ENCODE data around the gene IRX4.

IRX4 gene

DNA sequence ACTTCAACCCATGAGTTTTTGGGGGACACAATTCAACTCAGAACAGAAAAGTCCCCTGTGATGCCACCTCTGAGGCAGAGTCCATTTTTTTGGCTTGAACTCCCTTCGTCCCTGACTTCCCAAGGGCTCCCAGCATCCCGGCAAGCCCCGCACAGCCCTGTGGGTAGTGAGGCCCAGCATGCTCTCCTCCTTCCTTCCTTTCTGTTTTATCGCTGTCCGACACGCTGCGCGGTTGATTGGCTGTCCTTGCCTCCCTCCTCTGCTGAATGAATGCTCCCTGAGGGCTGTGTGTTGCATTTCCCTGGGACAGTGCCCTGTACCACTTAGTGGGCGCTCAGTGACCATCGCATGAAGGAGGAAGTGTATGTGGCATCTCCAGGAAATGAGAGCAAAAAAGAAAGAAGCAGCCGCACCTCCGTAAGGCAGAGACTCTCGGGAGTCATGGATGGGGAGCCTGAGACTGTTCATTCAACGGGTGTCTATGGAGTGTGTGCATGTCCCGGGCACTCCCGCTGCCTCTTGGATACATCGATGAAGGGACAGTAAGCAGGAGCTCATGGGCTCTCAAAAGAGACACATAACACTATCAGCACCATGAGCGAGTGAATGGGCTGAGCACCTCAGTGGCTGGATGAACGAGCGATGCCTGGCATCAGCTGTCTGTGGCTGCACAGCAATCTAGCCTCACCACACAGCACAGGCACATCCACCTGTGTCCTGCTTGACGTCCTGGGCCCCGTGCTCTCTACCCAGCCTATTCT, 10.1 kb upstream of the IRX4 start:
- in situ Hi-C loops (cut with MboI; ENCODE audit: low sequenced_read_pairs), result no loop called here

DNA sequence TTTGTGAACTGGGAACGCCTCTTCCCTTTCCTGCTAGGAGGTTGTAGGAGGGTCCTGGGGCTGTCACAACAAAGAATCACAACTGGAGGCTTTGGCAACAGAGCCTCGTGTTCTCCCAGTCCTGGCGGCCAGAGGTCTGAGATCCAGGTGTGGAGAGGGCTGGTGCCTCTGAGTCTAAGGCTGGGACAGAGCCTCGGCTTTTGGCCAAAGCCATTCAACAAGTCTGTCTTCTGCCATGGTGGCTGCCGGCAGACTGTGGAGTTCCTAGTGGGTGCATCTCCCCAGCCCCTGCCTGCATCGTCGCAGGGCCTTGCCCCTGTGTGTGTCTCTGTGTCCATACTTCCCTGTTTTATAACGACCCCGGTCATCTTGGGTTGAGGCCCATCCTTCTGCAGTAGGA, 9.5 kb upstream of the IRX4 start:
- in situ Hi-C loops (cut with MboI; ENCODE audit: low sequenced_read_pairs), result no loop called here

DNA sequence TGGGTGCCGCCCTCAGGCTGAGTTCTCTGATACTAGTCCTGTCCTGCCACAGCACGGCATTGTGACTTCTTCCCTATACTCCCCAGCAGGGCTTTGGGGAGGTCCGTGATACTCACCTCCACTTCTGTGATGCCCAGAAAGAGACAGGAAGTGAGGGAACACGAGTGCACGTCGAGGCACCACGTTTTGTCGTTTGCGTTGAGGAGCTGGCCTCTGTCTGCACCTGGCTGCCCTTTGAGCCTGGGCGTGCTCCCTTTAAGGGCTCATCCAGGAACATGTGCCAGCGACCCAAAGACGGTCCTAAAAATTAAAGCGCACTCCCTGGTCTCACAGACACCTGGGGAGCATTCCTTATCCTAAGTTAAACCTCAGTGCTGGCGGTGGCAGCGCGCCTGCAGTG, 8.7 kb upstream of the IRX4 start:
- in situ Hi-C loops (cut with MboI; ENCODE audit: low sequenced_read_pairs), result no loop called here

DNA sequence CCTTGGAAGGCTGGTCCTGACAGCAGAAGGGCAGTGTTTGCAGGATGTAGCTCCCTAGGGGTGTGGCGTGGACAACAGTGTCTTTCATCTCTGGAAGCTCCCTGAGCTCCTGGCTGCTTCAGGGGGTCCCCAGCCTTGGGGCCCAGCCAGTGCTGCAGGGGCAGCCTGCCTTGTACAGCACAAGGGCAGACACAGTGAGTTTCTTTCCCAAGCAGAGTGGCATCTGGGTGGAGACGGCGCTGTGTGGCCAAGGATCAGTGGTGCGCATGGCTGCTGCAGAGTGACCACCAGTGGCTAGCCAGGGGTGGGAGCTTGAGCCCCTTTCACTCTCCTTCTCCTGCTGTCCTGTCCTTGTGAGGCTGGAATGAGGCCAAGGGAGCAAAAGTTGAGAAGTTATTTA, 7.6 kb upstream of the IRX4 start:
- in situ Hi-C loops (cut with MboI; ENCODE audit: low sequenced_read_pairs), result no loop called here

DNA sequence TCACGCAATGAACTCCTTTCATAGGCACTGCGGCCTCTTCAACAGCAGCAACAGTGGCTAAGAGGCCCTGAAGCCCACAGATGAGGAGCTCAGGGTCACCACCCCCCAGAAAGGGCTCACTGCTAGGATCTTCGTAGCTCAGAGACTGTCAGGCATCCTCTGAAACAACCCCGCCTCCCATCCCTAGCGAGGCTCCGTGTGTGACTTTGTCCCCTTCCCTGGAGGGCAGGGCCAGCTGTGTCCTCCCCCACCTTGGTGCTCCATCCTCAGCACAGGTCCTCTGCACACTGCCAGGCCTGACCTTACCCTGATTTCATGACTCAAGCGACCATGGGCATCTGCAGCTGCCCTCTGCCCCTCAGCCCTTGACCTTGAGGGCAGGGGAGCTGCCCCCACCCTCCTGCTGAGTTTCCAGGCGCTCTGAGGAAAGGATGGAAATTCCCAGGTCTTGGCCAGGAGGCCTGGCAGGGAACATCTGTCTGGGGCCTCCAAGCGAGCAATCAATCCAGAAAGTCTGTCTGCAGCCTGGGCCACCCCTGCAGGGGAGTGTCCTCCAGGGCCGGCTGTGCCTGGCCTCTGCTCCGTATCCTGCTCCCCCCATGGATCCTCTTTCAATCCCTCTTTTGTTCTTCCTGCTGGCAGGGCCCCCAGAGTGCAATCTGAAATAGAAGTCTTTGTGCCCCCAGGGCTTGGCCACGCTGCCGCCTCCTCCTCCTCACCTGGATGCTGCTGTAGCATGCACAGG, 6.8 kb upstream of the IRX4 start:
- in situ Hi-C loops (cut with MboI; ENCODE audit: low sequenced_read_pairs), result no loop called here

DNA sequence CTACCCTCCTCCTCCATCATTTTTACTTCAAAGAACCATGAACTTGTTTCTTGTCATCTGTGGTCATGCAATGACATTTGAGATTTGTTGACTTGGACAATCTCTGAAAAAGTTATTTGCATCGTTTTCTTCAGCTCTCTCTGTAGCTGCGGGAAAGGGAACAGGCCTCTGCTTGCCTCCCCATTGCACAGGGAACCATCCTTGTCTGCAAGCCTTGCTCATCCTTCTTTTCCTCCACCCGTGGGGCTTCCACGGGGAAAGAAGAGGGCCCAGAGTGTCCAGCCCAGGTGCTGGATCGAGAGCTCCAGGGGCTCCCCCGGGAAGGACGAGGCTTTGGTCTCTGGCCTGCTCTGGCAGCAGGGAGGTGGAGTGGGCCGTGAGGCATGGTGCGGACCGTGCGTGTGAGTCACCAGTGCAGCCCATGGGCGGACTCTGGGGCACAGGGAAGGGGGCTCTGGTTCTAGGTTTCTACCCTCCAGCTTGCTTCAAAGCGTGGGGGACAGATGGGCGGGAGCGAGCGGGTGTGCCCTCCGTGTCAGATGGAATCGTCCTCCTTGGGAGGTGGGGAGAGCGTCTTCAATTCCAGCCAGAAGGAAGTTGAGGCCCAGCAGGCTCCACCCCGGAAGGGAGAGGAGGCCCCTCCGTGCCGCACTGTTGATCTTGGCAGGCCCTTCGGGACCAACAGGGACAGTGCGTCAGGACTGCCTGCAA, 6.0 kb upstream of the IRX4 start:
- in situ Hi-C loops (cut with MboI; ENCODE audit: low sequenced_read_pairs), result no loop called here

DNA sequence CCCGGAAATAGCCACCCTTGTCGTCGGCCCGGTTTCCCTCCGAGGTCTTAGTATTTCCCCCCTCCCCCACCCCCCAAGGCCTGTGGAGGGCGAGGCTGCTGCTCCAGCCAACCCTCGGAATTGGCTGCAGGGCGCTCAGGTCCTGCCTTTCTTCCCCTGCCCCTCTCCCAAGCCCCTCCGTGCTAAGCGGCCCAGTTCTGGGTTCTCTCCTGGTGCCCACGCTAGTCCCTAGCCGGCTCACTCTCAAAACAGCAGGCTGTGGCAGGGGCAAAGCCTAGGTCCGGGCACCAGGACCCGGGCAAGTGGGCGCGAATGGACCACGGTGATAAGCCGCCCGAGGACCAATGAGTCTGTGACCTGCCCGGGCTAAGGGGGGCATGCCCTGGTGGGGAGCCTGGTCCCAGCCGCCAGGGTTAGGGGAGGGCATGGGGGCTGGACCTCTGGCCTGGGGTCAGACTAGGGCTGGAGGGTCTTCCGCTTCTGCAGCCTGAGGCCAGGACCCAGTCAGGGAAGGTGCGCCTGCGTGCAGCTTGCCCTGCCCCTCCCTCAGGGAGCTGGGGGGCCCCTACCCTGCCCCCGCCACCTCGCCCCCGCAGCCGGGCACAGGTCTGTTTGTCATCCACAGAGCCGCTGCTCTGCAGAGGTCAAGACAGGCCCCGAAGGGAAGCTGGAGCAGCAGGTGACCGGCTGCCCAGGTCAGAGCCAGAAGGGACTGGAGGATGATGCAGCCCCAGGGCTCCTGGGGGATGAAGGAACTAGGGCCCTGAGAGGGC, 5.0 kb upstream of the IRX4 start:
- in situ Hi-C loops (cut with MboI; ENCODE audit: low sequenced_read_pairs), result no loop called here

DNA sequence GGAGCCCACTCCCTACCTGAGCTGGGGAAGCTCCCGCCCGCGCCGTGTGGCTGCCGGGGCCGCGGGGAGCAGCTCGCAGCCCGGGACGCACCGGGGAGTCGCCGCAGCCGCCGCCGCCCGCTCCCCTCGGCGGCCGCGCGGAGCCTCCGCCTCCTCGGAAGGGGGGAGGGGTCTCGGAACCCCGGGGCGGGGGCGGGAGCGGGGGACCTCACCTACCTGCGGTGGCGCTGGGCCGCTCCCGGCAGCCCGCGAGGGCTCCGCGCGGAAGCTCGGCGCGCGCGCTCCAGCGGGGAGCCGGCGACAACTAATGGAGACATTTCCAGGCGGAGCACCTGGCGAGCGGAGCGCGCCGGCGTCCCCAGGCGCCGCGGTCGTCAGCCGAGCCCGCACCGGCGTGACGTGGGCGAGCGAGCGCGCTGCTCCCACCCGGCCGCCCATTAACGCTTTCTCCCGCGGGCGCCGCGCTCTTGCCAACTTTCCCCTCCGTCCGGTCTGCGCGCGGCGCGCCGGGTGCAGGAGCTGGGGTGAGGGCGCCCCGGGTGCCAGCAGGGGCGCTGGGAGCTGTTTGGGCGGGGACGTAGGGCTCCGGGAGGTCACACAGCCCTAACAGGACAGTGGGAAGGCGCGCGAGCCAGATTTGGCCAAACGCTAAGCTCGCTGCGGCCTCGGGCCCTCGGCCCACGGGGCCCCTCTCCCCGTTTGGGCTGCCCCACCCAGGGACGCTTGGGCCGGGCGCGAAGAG, 4.3 kb upstream of the IRX4 start:
- in situ Hi-C loops (cut with MboI; ENCODE audit: low sequenced_read_pairs), result no loop called here

DNA sequence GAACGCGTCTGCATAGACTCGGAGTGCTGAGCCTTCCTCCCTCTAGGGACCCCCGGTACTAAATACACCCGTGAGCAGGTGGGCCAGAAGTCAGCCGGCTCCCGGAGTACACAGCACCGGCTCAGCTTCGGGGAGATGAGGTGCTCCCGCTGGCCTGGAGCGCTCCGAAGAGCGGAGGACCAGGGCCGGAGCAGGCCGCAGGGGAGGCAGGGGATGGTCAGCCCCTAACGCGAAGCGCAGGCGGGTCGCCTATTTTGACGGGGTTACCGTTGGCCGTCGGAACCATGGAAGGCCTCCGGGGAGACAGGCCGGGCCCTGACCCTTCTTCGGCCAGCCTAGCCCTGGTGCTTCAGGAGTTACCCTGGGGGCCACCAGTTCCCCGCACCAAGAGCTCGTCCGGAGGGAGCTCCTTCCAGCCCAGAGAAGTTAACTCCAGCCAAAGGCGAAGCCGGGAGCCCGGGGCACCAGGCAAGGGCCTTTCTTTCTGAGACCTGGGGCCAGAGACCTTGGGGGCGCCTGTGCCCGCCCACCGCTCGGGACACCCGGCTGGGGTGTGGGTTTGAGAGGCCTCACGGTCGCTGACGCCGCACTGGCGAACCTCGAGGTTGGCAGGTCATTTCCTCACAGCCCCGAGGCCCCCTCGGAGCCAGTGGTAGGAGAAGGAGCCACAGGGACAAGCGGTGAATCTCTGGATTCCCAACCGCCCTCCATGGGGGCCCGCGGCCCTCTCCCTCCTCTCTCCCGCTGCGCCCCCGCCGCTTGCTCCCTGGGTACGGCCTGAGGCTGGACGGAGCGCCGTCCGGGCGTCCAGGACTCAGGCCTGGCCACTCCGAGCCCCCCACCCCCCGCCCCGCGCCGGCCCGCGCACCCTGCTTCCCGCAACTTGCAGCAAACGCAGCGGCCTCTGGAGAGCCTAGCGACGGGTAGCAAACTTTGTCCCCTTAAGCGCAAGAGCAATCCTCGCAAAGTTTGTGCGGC, 3.4 kb upstream of the IRX4 start:
- in situ Hi-C loops (cut with MboI; ENCODE audit: low sequenced_read_pairs), result no loop called here

DNA sequence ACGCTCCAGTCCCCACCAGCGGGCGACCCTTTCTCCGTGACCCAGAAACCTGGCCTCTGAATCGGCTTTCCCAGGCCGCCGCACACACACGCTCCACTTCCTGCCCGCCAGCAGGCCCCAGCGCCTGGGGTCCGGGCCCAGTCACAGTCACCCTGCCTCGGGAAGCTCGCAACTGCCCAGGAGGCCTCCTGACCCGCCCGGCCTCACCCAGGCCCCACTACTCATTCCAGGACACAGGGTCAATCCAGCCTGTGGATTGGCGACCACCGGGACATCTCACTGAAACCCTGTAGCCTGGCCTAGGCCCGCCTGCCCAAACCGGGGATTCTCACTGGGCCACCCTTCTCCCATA, 2.7 kb upstream of the IRX4 start:
- in situ Hi-C loops (cut with MboI; ENCODE audit: low sequenced_read_pairs), result no loop called here

DNA sequence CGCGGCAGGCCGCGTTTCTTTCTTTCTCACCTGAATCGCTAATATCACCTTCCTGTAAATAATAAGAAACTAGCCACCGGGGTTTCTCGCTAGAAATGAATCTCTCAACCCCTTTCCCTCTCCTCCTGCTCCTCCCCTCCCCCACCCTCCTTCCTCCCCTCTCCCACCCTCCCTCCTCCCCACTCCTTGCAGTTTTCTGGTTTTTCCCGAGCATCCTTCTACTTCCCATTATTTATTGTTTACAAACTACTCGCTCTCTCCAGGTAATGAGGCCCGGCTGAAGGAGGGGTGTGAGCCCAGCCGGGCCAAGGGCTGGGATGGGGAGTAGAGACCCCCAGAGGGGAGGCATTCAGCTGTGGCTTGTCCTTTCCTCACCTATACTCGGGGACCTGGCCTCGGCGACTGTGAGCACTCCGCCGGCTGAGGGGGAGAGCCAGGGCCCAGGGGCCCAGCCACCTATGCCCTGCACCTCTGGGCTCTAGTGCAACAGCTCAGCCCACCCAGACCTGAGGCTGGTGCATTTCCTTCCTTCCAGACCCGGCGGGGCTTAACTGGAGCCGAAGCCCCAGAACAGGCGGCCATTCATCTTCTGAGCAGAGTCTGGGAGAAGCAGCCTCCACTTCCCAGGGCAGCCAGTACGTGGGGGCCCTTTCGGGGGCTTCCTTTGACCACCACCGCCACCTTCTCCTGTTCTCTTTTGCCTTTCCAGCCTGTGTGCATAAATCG, 2.1 kb upstream of the IRX4 start:
- in situ Hi-C loops (cut with MboI; ENCODE audit: low sequenced_read_pairs), result no loop called here

DNA sequence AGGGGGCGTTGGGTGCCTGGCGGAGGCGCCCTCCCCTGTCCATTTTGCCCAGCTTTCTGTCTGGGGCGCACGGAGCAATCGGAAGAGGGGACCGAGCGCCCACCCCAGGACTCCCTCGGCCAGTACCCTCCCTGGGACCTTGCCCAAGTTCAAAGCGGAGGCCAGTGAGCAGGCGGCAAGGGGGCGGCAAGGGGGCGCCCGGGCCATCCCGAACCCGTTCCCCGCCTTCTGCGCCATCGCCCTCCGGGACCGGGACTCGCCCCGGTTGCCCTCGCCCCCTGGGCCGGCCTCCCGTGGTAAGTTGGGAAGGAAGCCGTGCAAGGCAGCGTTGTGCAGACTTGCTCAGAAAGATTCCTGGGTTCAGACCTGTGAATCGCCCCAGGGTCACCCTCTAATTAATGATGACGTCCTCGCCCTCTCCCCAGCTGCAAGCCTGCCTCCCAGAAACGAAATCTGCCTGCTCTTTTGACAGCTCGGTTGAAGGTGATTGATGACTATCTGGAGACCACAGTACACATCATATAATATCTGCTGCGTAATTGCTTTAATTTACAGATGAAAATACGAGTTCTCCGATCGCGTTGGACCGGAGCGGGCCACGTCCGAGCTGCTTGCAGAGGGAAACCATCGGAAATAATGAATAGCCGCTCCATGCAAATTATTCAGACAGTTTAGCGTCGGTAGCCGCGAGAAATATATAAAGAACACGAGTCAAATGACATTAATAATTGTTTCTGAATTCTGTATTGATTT, 1.4 kb upstream of the IRX4 start:
- in situ Hi-C loops (cut with MboI; ENCODE audit: low sequenced_read_pairs), result no loop called here

DNA sequence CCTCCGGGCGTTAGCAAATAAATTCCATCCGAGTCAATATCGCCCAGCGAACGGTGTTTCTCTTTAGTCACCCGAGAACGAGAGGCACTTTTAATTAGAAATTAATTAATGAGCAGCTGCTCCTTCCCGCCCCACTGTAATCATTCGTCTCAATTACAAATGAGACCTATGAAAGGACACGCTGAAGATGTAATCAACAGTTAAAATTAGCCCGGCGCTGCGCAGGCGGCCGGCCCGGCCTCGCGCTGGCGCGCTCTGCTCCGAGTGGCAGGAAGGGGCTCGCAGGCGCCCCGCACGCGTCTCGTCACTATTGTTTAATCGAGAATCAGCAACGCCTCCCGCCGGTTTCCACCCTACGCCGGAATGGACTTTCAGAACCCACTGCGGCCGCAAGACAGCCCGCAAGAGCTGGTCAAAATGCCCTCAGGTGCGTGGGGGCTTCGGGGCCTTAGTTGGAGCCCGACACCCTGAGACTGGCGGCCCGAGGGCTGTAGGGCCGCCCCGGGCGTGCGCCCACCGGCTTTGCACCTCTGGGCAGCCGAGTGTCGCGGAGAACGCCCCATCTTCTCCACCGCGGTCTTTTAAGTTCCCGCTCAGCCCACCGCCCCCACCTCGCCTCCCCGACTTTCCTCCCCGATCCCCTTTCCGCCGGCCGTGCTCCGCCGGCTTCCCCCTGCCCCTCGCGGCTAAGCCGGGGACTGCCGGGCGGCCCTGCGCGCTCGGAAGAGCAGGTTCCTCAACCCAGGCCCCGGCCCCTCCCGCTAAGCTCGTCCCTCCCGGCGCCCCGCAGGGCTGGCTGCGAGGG, 597 bp upstream of the IRX4 start:
- in situ Hi-C loops (cut with MboI; ENCODE audit: low sequenced_read_pairs), result no loop called here

DNA sequence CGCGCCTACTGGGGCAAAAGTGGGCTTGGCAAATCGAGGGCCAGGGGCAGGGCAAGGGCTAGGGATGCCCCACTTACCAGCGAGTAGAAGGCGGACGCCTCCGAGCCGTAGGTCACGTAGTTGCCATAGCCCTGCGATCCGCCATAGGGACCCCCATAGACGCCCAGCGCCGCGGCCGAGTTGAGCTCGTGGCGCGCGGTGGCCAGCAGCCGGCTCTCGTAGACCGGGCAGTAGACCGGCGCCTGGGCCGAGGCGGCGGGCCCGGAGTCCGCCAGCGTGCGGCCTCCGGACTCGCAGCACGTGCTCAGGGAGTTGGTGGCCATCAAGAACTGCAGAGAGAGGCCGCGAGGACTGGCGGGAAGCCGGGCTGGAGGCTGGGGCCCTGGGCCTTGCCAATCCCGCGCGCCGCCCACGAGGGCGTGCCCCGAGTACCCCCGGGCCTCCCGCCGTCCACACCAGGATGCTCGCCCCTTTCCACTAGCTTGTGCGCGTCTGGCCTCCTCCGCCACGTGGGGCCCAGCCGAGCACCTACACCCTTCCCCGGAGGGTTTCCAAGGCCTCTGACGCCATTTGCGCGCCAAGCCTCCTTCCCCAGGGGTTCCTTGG, 891 bp downstream of the IRX4 start:
- in situ Hi-C loops (cut with MboI; ENCODE audit: low sequenced_read_pairs), result no loop called here

DNA sequence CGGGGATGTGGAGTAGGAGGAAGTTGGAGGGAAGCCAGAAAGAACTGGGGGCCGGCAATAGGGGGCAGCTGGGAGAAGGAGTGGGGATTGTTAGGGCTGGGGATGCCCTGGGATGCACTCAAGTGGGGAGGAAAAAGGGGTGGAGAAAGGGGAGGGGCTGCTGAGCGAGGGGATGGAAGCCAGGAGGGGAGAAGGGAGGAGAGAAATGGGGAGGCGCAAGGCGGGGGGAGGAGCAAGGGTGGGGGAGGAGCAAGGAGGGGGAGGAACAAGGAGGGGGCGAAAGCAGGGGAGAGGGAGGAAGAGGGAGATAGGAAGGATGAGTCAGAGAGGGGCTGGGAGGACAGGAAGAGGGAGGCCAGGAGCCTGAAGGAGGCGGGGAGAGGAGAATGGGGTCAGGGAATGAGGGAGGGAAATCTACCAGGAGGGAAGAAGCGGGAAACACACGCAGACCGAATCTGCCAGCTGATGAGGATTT, 1.6 kb downstream of the IRX4 start:
- in situ Hi-C loops (cut with MboI; ENCODE audit: low sequenced_read_pairs), result no loop called here

DNA sequence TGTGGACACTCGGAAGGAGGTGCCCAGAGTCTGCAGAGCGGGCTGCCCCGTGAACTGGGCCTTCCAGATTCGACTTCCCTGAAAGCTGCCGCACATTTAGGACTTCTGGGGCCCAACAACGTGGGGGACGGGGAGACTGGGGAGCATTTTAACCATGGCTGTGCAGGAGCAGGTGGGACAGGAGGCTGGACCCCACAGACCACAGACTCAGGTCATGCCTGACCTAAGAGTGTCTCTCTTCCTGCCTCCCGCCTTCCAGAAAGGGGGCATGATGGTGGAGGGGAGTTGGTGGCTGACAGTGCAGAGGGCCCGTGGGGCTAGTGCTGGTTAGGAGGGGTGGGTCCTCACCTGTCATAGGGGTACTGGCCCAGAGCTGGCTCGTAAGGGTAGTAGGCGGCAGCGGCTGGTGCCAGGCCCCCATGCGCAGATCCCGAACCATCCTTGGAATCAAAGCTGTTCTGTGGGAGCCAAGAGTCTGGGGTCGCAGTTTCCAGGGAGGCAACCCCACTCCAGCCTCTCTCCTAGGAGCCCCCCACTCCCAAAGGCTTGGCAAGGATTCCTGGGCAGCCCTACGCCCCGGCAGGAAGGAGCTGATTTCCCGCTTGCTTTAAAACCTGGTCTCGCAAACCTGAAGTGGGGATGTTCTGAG, 2.2 kb downstream of the IRX4 start:
- in situ Hi-C loops (cut with MboI; ENCODE audit: low sequenced_read_pairs), result no loop called here

Measured in HL-60/S4 (cell line).